ENCODE results near the gene DAP.

DAP gene

GRCh38 chr5:10655972-10656830 is 104.8 kb downstream of the DAP start:
- no peak overlapping the region for H3K4me3 ChIP-seq
- no peaks in the 10 kb centered on the region for H3K27me3 ChIP-seq
- H3K4me1 ChIP-seq = no peaks in the 10 kb centered on the region
- no peak for DNase-seq
- TF ChIP-seq CTCF (IDR thresholded peaks at IDR 0.05) = no peak
- H3K9me3 ChIP-seq = no peaks in the 10 kb centered on the region
- no peaks in the 10 kb centered on the region for H3K36me3 ChIP-seq
- intact Hi-C loops (cut with DNase I; ENCODE audit: low total_unique reads) = no loop called here
- H3K27ac ChIP-seq = no peak overlapping the region

GRCh38 chr5:10655161-10655971 is 105.7 kb downstream of the DAP start:
- Histone ChIP-seq H3K9me3 (no peaks in the 10 kb centered on the region), H3K36me3 (no peaks in the 10 kb centered on the region), H3K4me1 (no peaks in the 10 kb centered on the region), H3K27ac (no peak overlapping the region), H3K4me3 (no peak overlapping the region), H3K27me3 (no peaks in the 10 kb centered on the region)
- no peak for TF ChIP-seq CTCF (IDR thresholded peaks at IDR 0.05)
- DNase-seq = no peak
- intact Hi-C loops (cut with DNase I; ENCODE audit: low total_unique reads) = no loop called here

GRCh38 chr5:10654566-10654965 is 106.5 kb downstream of the DAP start:
- intact Hi-C loops (cut with DNase I; ENCODE audit: low total_unique reads) = no loop called here
- Histone ChIP-seq H3K27ac (no peak overlapping the region), H3K27me3 (peaks cover 0 to 2% of the 10 kb centered on the region in 2 donors), H3K4me3 (no peak overlapping the region), H3K36me3 (peaks cover 0 to 3% (median 0%) of the 10 kb centered on the region in 3 donors), H3K9me3 (no peaks in the 10 kb centered on the region), H3K4me1 (no peaks in the 10 kb centered on the region)
- no peak for TF ChIP-seq CTCF (IDR thresholded peaks at IDR 0.05)
- no peak for DNase-seq

- Histone ChIP-seq H3K4me1 (no peaks in the 10 kb centered on the region), H3K9me3 (no peaks in the 10 kb centered on the region), H3K27ac (no peak overlapping the region), H3K4me3 (no peak overlapping the region), H3K27me3 (peaks cover 0 to 7% of the 10 kb centered on the region in 2 donors), H3K36me3 (peaks cover 0 to 7% (median 0%) of the 10 kb centered on the region in 3 donors)
- intact Hi-C loops (cut with DNase I; ENCODE audit: low total_unique reads) = no loop called here
- DNase-seq = no peak
- TF ChIP-seq CTCF (IDR thresholded peaks at IDR 0.05) = no peak
These were observed 107.2 kb downstream of the DAP start for GRCh38 chr5:10653751-10654400.

GRCh38 chr5:10653043-10653442 is 108.0 kb downstream of the DAP start:
- TF ChIP-seq CTCF (IDR thresholded peaks at IDR 0.05) = no peak
- H3K4me3 ChIP-seq = no peak overlapping the region
- DNase-seq = no peak
- intact Hi-C loops (cut with DNase I; ENCODE audit: low total_unique reads) = no loop called here
- H3K9me3 ChIP-seq = no peaks in the 10 kb centered on the region
- H3K36me3 ChIP-seq = peaks cover 0 to 7% (median 0%) of the 10 kb centered on the region in 3 donors
- no peaks in the 10 kb centered on the region for H3K4me1 ChIP-seq
- H3K27me3 ChIP-seq = peaks cover 0 to 7% of the 10 kb centered on the region in 2 donors
- no peak overlapping the region for H3K27ac ChIP-seq

All from tibial artery (tissue), 4 donors.